ENCODE results near the gene HIPK1.

HIPK1 gene

GRCh38 chr1:113935176-113935575 is 6.1 kb downstream of the HIPK1 start:
- H3K9ac ChIP-seq (ENCODE audit: low read length): no peak overlapping the region
- H3K4me1 ChIP-seq (ENCODE audit: control insufficient read depth, low read depth, low read length): peaks cover 10% of the 10 kb centered on the region
- no peaks in the 10 kb centered on the region for H3K27me3 ChIP-seq (ENCODE audit: control insufficient read depth, insufficient read depth, low read length)
- no peak overlapping the region for H3K27ac ChIP-seq (ENCODE audit: low read length)
- no peaks in the 10 kb centered on the region for H3K9me3 ChIP-seq (ENCODE audit: control insufficient read depth, low read depth, low read length)
- H3K36me3 ChIP-seq (ENCODE audit: control insufficient read depth, low read depth, low read length): peaks cover under 1% of the 10 kb centered on the region
- no peak overlapping the region for H3K4me3 ChIP-seq (ENCODE audit: low read length)

DNA sequence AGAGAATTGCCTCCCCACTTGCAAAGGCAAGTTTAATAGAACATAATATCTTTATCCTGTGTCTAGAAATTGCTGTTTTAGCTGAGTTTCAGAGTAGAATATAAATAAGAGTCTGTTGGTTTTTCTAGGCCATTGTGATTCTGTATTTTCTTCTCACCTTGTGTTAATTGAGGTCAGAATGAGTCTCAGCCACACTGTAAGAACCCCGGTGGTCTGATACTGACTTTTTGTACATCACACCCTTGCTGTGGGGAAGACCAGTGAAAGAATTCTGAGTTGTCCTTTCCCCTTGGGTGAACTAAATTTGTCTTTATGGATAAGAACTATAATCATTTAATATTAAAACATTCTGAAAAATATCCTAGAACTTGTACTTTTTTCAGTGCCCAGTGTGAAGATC is 6.8 kb downstream of the HIPK1 start:
- Histone ChIP-seq H3K4me3 (ENCODE audit: low read length) (no peak overlapping the region), H3K4me1 (ENCODE audit: control insufficient read depth, low read depth, low read length) (peaks cover 4% of the 10 kb centered on the region)

DNA sequence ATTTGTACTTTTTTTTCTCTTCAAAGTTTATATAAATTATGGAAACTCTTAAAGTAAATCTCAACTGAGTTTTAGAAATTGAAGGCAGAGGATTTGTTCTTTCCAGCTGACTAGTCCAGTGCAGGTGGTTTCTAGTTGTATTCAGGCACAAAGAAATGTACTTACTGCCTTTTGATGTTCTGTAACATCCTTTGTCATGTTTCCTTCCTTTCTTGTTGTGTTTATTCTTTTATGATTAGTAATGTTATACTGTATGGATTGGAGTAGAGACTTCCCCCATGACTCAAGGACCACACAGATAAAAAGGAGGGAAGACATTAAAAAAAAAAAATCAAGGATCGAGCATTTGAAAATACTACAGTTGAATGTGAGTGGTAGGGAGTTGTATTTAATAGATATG is 8.0 kb downstream of the HIPK1 start:
- peaks cover 14% of the 10 kb centered on the region for H3K36me3 ChIP-seq (ENCODE audit: control insufficient read depth, low read depth, low read length)
- H3K4me3 ChIP-seq (ENCODE audit: low read length): no peak overlapping the region
- no peak overlapping the region for H3K27ac ChIP-seq (ENCODE audit: low read length)
- H3K27me3 ChIP-seq (ENCODE audit: control insufficient read depth, insufficient read depth, low read length): no peaks in the 10 kb centered on the region
- peaks cover 4% of the 10 kb centered on the region for H3K4me1 ChIP-seq (ENCODE audit: control insufficient read depth, low read depth, low read length)
- no peaks in the 10 kb centered on the region for H3K9me3 ChIP-seq (ENCODE audit: control insufficient read depth, low read depth, low read length)
- H3K9ac ChIP-seq (ENCODE audit: low read length): no peak overlapping the region

More for the DNA sequence above, 6.8 kb downstream of the HIPK1 start:
- Histone ChIP-seq H3K36me3 (ENCODE audit: control insufficient read depth, low read depth, low read length) (peaks cover 8% of the 10 kb centered on the region), H3K27me3 (ENCODE audit: control insufficient read depth, insufficient read depth, low read length) (no peaks in the 10 kb centered on the region), H3K27ac (ENCODE audit: low read length) (no peak overlapping the region), H3K9me3 (ENCODE audit: control insufficient read depth, low read depth, low read length) (no peaks in the 10 kb centered on the region), H3K9ac (ENCODE audit: low read length) (no peak overlapping the region)

DNA sequence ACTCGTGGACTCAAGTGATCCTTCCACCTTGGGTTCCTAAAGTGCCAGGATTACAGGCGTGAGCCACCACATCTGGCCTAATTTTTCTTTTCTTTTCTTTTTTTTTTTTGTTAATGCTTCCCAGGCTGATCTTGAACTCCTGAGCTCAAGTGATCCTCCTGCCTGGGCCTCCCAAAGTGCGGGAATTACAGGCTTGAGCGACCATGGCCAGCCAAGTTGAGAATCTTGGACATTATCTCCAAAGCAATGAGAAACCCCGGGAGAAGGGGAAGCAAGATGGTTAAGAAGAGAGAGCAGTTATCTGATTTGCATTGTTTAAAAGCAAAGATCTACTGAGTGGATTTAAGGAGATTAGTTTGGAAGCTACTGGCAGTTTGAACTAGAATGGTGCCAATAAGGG is 9.1 kb downstream of the HIPK1 start:
- Histone ChIP-seq H3K9me3 (ENCODE audit: control insufficient read depth, low read depth, low read length) (no peaks in the 10 kb centered on the region), H3K4me1 (ENCODE audit: control insufficient read depth, low read depth, low read length) (peaks cover 4% of the 10 kb centered on the region), H3K9ac (ENCODE audit: low read length) (no peak overlapping the region), H3K4me3 (ENCODE audit: low read length) (no peak overlapping the region), H3K27ac (ENCODE audit: low read length) (no peak overlapping the region), H3K36me3 (ENCODE audit: control insufficient read depth, low read depth, low read length) (peaks cover 16% of the 10 kb centered on the region), H3K27me3 (ENCODE audit: control insufficient read depth, insufficient read depth, low read length) (no peaks in the 10 kb centered on the region)

DNA sequence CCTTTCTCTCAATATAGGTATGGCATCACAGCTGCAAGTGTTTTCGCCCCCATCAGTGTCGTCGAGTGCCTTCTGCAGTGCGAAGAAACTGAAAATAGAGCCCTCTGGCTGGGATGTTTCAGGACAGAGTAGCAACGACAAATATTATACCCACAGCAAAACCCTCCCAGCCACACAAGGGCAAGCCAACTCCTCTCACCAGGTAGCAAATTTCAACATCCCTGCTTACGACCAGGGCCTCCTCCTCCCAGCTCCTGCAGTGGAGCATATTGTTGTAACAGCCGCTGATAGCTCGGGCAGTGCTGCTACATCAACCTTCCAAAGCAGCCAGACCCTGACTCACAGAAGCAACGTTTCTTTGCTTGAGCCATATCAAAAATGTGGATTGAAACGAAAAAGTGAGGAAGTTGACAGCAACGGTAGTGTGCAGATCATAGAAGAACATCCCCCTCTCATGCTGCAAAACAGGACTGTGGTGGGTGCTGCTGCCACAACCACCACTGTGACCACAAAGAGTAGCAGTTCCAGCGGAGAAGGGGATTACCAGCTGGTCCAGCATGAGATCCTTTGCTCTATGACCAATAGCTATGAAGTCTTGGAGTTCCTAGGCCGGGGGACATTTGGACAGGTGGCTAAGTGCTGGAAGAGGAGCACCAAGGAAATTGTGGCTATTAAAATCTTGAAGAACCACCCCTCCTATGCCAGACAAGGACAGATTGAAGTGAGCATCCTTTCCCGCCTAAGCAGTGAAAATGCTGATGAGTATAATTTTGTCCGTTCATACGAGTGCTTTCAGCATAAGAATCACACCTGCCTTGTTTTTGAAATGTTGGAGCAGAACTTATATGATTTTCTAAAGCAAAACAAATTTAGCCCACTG is 11.5 kb downstream of the HIPK1 start:
- Histone ChIP-seq H3K4me1 (ENCODE audit: control insufficient read depth, low read depth, low read length) (peaks cover 4% of the 10 kb centered on the region), H3K9ac (ENCODE audit: low read length) (no peak overlapping the region), H3K4me3 (ENCODE audit: low read length) (no peak overlapping the region), H3K36me3 (ENCODE audit: control insufficient read depth, low read depth, low read length) (peaks cover 18% of the 10 kb centered on the region), H3K27me3 (ENCODE audit: control insufficient read depth, insufficient read depth, low read length) (no peaks in the 10 kb centered on the region), H3K27ac (ENCODE audit: low read length) (no peak overlapping the region), H3K9me3 (ENCODE audit: control insufficient read depth, low read depth, low read length) (no peaks in the 10 kb centered on the region)

- Histone ChIP-seq H3K36me3 (ENCODE audit: control insufficient read depth, low read depth, low read length) (peaks cover 18% of the 10 kb centered on the region), H3K4me1 (ENCODE audit: control insufficient read depth, low read depth, low read length) (no peaks in the 10 kb centered on the region), H3K9ac (ENCODE audit: low read length) (no peak overlapping the region)
These were observed 12.1 kb downstream of the HIPK1 start for GRCh38 chr1:113941245-113941559.

DNA sequence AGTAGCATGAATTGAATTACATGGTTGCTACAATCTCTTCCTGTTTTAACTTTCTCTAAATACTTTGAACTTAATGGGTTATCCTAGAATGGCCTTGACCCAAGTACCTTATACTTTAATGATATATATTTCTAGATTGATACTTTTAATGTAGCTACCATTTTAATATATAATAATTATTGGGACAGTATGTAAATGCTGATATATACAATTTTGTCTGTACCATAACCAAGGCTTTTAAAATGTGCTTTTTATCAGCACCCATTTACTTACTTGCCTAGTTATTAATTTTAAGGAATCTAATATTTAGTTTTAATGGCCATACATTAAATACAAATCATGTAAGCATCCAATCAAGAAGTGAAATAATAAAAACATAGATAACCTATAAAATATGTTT is 13.4 kb downstream of the HIPK1 start:
- Histone ChIP-seq H3K4me1 (ENCODE audit: control insufficient read depth, low read depth, low read length) (peaks cover 3% of the 10 kb centered on the region), H3K9ac (ENCODE audit: low read length) (no peak overlapping the region), H3K4me3 (ENCODE audit: low read length) (no peak overlapping the region), H3K27me3 (ENCODE audit: control insufficient read depth, insufficient read depth, low read length) (no peaks in the 10 kb centered on the region), H3K9me3 (ENCODE audit: control insufficient read depth, low read depth, low read length) (no peaks in the 10 kb centered on the region), H3K27ac (ENCODE audit: low read length) (no peak overlapping the region), H3K36me3 (ENCODE audit: control insufficient read depth, low read depth, low read length) (peaks cover 18% of the 10 kb centered on the region)

More at GRCh38 chr1:113941245-113941559, 12.1 kb downstream of the HIPK1 start:
- Histone ChIP-seq H3K9me3 (ENCODE audit: control insufficient read depth, low read depth, low read length) (no peaks in the 10 kb centered on the region), H3K27me3 (ENCODE audit: control insufficient read depth, insufficient read depth, low read length) (no peaks in the 10 kb centered on the region), H3K4me3 (ENCODE audit: low read length) (no peak overlapping the region), H3K27ac (ENCODE audit: low read length) (no peak overlapping the region)

DNA sequence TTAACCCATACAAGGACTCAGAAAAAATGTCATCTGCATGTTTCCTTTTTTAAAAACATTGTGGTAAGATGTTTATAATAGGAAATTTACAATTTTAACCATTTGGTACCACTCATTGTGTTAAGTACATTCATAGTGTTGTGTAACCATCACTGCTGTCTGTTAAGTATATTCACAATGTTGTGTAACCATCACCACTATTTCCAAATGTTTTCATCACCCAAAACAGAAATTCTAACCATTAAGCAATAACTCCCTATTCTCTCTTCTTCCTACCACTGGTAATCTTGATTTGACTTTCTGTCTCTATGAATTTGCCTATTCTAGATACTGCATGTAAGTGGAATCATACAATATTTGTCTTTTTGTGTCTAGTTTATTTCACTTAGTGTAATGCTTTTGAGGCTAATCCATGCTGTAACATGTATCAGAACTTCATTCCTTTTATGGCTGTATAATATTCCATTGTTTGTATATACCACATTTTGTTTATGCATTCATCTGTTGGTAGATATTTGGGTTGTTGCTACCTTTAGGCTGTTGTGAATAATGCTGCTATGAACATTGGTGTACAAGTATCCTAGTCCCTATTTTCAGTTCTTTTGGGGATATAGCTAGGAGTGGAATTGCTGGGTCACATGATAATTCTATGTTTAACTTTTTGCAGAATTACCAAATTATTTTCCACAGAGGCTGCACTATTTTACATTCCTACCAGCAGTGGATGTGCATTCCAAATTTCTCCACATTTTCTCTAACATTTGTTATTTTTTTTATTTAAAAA is 14.1 kb downstream of the HIPK1 start:
- H3K27me3 ChIP-seq (ENCODE audit: control insufficient read depth, insufficient read depth, low read length): no peaks in the 10 kb centered on the region
- peaks cover 3% of the 10 kb centered on the region for H3K4me1 ChIP-seq (ENCODE audit: control insufficient read depth, low read depth, low read length)
- H3K36me3 ChIP-seq (ENCODE audit: control insufficient read depth, low read depth, low read length): peaks cover 18% of the 10 kb centered on the region
- H3K9me3 ChIP-seq (ENCODE audit: control insufficient read depth, low read depth, low read length): no peaks in the 10 kb centered on the region
- H3K9ac ChIP-seq (ENCODE audit: low read length): no peak overlapping the region
- H3K27ac ChIP-seq (ENCODE audit: low read length): no peak overlapping the region
- no peak overlapping the region for H3K4me3 ChIP-seq (ENCODE audit: low read length)

- Histone ChIP-seq H3K27me3 (ENCODE audit: control insufficient read depth, insufficient read depth, low read length) (no peaks in the 10 kb centered on the region), H3K27ac (ENCODE audit: low read length) (no peak overlapping the region), H3K4me1 (ENCODE audit: control insufficient read depth, low read depth, low read length) (peaks cover 3% of the 10 kb centered on the region), H3K4me3 (ENCODE audit: low read length) (no peak overlapping the region), H3K9me3 (ENCODE audit: control insufficient read depth, low read depth, low read length) (no peaks in the 10 kb centered on the region), H3K36me3 (ENCODE audit: control insufficient read depth, low read depth, low read length) (peaks cover 16% of the 10 kb centered on the region), H3K9ac (ENCODE audit: low read length) (no peak overlapping the region)
These were observed 16.2 kb downstream of the HIPK1 start for GRCh38 chr1:113945329-113945728.

- Histone ChIP-seq H3K9me3 (ENCODE audit: control insufficient read depth, low read depth, low read length) (no peaks in the 10 kb centered on the region), H3K4me3 (ENCODE audit: low read length) (no peak overlapping the region), H3K36me3 (ENCODE audit: control insufficient read depth, low read depth, low read length) (peaks cover 8% of the 10 kb centered on the region), H3K27me3 (ENCODE audit: control insufficient read depth, insufficient read depth, low read length) (no peaks in the 10 kb centered on the region), H3K9ac (ENCODE audit: low read length) (no peak overlapping the region), H3K27ac (ENCODE audit: low read length) (no peak overlapping the region), H3K4me1 (ENCODE audit: control insufficient read depth, low read depth, low read length) (peaks cover 3% of the 10 kb centered on the region)
These were observed 17.0 kb downstream of the HIPK1 start for GRCh38 chr1:113946112-113946511.

- Histone ChIP-seq H3K27me3 (ENCODE audit: control insufficient read depth, insufficient read depth, low read length) (no peaks in the 10 kb centered on the region), H3K4me3 (ENCODE audit: low read length) (no peak overlapping the region), H3K9ac (ENCODE audit: low read length) (no peak overlapping the region), H3K4me1 (ENCODE audit: control insufficient read depth, low read depth, low read length) (peaks cover 3% of the 10 kb centered on the region), H3K36me3 (ENCODE audit: control insufficient read depth, low read depth, low read length) (peaks cover 4% of the 10 kb centered on the region), H3K9me3 (ENCODE audit: control insufficient read depth, low read depth, low read length) (no peaks in the 10 kb centered on the region), H3K27ac (ENCODE audit: low read length) (no peak overlapping the region)
These were observed 17.7 kb downstream of the HIPK1 start for GRCh38 chr1:113946678-113947387.

Measured in iPS-18a (cell line).